Osteocyte (in vitro differentiated cells): ENCODE data around the gene FAM177B. TPM values are rescaled to one million over a fixed set of nuclear protein-coding genes. Genes with fewer than 3 reads are reported as not detected.

Source experiments
- DNase-seq: peaks from one replicate; pipeline ENCODE4 v3.0.0; 2021; ENCODE audit warnings: mixed read lengths; ENCODE audit not compliant: unreplicated experiment; ENCODE audit errors: extremely low spot score
- H3K27ac Mint-ChIP-seq: one replicate; pipeline ENCODE4 v1.8.0; 2021; ENCODE audit warnings: mild to moderate bottlenecking, mixed read lengths; ENCODE audit not compliant: unreplicated experiment
- H3K27me3 Mint-ChIP-seq: one replicate; pipeline ENCODE4 v1.8.0; 2021; ENCODE audit warnings: mixed read lengths; ENCODE audit not compliant: unreplicated experiment
- H3K36me3 Mint-ChIP-seq: one replicate; pipeline ENCODE4 v1.8.0; 2021; ENCODE audit warnings: mixed read lengths; ENCODE audit not compliant: unreplicated experiment
- H3K4me1 Mint-ChIP-seq: one replicate; pipeline ENCODE4 v1.8.0; 2021; ENCODE audit warnings: mixed read lengths; ENCODE audit not compliant: unreplicated experiment
- H3K4me3 Mint-ChIP-seq: one replicate; pipeline ENCODE4 v1.8.0; 2021; ENCODE audit warnings: mild to moderate bottlenecking, moderate library complexity, mixed read lengths; ENCODE audit not compliant: unreplicated experiment
- H3K9me3 Mint-ChIP-seq: one replicate; pipeline ENCODE4 v1.8.0; 2021; ENCODE audit warnings: mixed read lengths; ENCODE audit not compliant: unreplicated experiment
- CTCF ChIP-seq: fragments of 200-600 bp; sonication (generic); IDR thresholded peaks from 2 replicates; pipeline ENCODE4 v1.5.0; 2021; ENCODE audit warnings: antibody characterized with exemption, mild to moderate bottlenecking, moderate library complexity
- long read RNA-seq: library from polyadenylated mRNA; unstranded; transcript quantifications from one replicate; pipeline ENCODE4 v2.0.0, GENCODE V29; 2021
- total RNA-seq: library from RNA; stranded (reverse); gene quantifications from 2 replicates; pipeline ENCODE4 v1.2.1, GENCODE V29; 2021

FAM177B gene
- not detected in 2 replicates for total RNA-seq
- long read RNA-seq, result 0 reads

- Mint-ChIP-seq H3K27ac (no peak within 1 kb of the TSS), H3K9me3 (no peaks in the 10 kb centered on the region), H3K27me3 (no peaks in the 10 kb centered on the region), H3K4me3 (no peak within 1 kb of the TSS), H3K36me3 (peaks cover 18% of the 10 kb centered on the region), H3K4me1 (no peaks in the 10 kb centered on the region)
- DNase-seq, result no peak
- no peak for TF ChIP-seq CTCF
These were observed at the start of gene FAM177B for GRCh38 chr1:222736972-222737371. FAM177B (plus strand) TSS chr1:222737202; CDS start chr1:222746546, 9,344 bp downstream.

- Mint-ChIP-seq H3K27ac (no peak overlapping the region), H3K27me3 (no peaks in the 10 kb centered on the region), H3K9me3 (no peaks in the 10 kb centered on the region), H3K4me3 (no peak overlapping the region), H3K36me3 (peaks cover 18% of the 10 kb centered on the region), H3K4me1 (peaks cover 5% of the 10 kb centered on the region)
- no peak for DNase-seq
- TF ChIP-seq CTCF, result no peak
These were observed 46.0 kb upstream of the FAM177B start for GRCh38 chr1:222691016-222691415.

GRCh38 chr1:222694927-222695326 is 42.1 kb upstream of the FAM177B start:
- no peak overlapping the region for H3K4me3 Mint-ChIP-seq
- H3K9me3 Mint-ChIP-seq, result no peaks in the 10 kb centered on the region
- peaks cover 18% of the 10 kb centered on the region for H3K36me3 Mint-ChIP-seq
- H3K27ac Mint-ChIP-seq, result no peak overlapping the region
- no peak for DNase-seq
- peaks cover 7% of the 10 kb centered on the region for H3K4me1 Mint-ChIP-seq
- TF ChIP-seq CTCF, result no peak
- no peaks in the 10 kb centered on the region for H3K27me3 Mint-ChIP-seq

- Mint-ChIP-seq H3K36me3 (peaks cover 22% of the 10 kb centered on the region), H3K4me3 (no peak overlapping the region), H3K27ac (no peak overlapping the region), H3K9me3 (no peaks in the 10 kb centered on the region), H3K4me1 (peaks cover 7% of the 10 kb centered on the region), H3K27me3 (no peaks in the 10 kb centered on the region)
- TF ChIP-seq CTCF, result no peak
- DNase-seq, result no peak
These were observed 40.3 kb upstream of the FAM177B start for GRCh38 chr1:222696741-222697140.

- no peaks in the 10 kb centered on the region for H3K9me3 Mint-ChIP-seq
- H3K4me3 Mint-ChIP-seq, result no peak overlapping the region
- no peak for DNase-seq
- peaks cover 23% of the 10 kb centered on the region for H3K36me3 Mint-ChIP-seq
- H3K27me3 Mint-ChIP-seq, result no peaks in the 10 kb centered on the region
- no peak for TF ChIP-seq CTCF
- peaks cover 2% of the 10 kb centered on the region for H3K4me1 Mint-ChIP-seq
- no peak overlapping the region for H3K27ac Mint-ChIP-seq
These were observed 39.8 kb upstream of the FAM177B start for GRCh38 chr1:222697203-222697602.
